Ramos (cell line): ENCODE data around the gene USH2A.

ENCODE experiments used
- in situ Hi-C: fragments of 300-500 bp; cut with MboI; formaldehyde crosslinking; loops from one replicate; pipeline ENCODE4 v1.14.3; 2022; ENCODE audit warnings: low sequenced_read_pairs; ENCODE audit not compliant: unreplicated experiment

The USH2A gene

DNA sequence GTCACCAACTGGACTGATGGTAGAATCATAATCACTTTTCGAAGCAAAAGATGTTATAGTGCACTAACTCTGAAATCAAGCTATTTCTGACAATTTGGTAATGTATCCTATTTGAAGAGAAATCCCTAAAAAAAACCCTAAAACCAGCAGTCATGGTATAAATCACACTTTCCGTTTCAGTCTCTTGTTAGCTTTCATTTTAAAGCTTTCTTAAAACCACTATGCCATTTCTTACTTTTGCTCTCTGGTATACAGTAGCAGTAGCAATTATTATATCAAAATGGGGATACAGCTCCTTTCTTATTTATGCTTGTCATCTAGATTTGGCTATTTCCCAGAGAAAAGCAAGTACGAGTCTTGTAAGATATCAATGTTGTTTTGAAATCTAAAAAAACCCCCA, 532.8 kb downstream of the USH2A start:
- in situ Hi-C loops: no loop called here

DNA sequence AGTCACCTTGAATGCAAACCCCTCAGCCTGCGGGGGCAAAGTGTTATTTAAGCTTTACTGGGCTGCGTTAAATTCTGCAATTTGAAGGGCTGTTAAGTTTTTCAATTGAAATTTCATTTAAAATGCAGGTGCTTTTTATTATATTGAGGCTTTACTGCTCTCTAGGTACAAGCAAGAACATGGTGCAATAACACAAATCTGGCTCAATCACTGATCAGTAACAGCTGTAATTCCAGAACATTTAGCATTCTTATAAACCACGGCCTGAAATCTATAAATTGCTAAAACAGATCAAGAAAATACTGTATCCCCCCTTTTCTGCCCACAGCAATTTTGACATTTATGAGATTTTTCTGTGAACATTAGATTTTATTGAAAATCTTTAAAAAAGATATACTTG, 533.4 kb downstream of the USH2A start:
- in situ Hi-C loops: no loop called here

DNA sequence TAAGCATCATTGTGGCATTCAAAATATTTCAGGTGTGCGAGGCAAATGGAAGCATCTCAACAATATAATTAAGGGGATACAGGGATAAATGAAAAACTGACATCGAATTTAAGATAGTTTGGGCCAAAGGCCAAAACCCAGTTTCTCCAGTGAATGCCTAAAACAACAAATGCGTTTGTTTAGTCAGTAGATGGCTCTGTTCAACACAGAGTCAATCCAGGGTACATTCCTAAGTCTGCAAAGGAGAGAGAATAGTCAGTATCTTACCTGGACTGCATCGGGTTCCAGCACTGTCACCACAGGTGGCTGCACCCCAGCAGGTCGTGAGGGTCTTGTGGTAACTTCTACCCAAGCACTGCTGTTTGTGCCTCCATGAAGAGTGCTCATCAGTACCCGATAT, 535.1 kb downstream of the USH2A start:
- in situ Hi-C loops: no loop called here

DNA sequence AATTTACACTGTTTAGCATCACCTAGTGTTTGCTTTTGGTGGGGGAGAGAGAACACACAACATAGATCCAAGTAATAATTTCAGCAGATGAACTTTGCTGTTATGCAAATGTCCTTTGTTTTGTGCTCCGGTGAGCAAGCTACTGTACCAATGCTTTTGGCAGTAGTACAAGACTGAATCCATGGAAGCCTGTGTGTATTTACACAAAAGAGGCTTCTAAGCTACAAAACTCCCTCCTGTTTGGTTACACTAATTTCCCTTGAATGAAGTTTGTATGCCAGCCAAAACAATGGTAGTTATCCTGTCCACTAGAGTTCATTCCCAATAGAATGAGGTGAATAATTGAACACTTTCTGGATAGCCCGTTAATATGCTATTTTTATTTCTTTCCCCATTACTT, 535.6 kb downstream of the USH2A start:
- in situ Hi-C loops: no loop called here

DNA sequence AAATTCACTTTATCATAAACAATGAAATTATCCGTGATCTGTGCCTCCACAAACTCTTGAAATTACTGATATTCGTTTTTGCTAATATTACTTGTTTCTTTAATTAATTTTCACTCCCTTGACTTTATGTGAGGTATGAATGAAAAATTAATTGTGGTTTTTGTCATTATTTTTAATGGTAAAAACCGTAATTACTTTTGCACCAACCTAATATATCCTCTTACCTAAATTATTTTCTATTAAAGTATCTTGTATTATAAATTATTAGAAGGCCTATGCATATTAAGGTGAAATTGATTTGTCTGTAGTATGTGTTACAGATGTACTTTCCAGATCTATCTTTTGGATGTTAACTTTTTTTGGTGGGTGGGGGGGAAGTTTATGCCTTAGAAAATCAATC, 540.2 kb downstream of the USH2A start:
- in situ Hi-C loops: no loop called here

DNA sequence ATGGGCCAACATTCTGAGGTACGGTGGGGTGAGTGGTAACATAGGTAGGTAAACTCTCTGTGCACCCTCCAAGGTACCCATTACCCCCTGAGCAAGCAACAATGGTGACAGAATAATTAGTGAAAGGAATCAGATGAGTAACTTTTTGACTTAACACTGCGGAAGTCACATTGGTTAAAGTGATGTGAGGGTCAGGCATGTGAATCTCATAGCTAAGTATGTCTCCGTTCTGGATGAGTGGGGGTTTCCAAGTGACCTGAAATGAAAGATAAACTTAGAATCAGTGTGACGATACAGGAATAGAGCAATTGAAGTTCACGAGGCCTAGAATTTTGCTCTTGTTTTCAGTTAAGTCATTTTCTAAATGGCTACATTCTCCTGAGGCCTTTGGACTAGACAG, 544.4 kb downstream of the USH2A start:
- in situ Hi-C loops: no loop called here

DNA sequence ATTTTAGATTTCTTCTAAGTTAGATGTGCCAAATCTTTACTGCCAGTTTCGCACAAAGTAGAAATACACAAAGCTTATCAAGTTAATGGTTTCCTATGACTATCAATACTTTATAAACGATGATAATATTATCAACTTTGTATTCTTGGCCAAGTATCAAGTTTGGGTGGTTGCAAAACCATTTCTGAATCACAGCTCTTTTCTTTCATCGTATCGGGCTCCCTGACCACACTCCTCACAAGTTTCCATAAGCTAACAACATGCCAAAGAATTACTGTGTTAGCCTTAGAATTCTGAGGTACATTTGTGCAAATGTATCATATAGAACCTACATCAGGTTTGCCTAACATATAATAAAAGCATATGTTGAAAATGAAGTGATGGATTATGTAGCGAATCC, 545.1 kb downstream of the USH2A start:
- in situ Hi-C loops: no loop called here

DNA sequence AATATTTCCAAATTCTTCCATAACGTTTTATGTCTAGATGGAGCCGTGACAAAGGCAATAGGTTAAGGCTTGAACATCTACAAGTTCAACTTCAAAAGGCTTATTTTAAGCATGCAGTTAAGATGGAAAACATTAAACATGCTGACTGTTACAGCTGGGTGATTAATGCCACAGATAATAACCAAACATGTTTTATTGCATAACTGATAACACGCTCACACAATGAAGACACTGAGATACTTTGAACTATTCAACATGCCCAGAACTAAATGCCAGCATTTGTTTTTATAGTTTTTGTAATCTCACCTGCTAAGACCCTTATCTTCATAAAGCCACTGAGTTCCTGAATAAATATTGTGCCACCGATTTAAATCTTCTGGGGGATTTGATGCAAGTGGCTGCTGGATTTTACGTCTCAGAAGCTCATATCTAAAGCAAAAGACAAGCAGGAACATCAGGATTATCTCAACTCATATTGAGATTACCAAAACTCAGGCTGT, 545.7 kb downstream of the USH2A start:
- in situ Hi-C loops: no loop called here

DNA sequence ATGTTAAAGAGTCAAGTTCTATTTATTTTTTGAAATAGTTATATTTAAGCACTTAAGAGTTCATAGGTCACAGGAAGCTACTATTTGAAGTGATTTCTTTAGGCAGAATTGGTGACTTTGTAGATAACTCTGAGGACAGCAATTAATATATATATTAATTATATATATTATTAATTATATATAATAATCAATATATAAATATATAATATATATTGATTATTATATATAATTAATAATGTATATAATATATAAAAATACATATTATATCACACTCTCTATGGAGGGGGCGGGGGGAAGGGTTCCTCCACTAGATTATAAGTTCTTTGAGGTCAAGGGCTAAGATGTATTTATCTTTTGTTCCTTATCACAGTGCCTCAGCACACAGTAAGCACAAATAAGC, 547.5 kb downstream of the USH2A start:
- in situ Hi-C loops: no loop called here

DNA sequence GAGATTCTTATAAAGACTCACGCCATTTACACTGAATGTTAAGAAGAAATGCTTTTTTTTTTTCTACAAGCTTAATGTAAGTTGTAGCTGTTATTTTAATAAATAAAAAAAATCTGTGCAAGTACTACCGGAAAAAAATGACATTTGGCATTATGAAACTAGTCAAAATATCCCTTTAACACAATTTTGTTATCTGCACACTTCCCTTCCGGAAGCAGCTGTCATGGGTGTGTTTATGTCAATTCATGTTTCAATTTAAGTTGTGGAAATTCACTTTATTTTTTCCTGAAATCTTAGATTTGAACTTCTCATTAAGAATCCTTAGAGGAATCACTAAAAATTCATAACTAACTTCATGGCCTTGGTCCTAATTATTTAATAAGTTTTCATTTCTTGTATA, 548.0 kb downstream of the USH2A start:
- in situ Hi-C loops: no loop called here

DNA sequence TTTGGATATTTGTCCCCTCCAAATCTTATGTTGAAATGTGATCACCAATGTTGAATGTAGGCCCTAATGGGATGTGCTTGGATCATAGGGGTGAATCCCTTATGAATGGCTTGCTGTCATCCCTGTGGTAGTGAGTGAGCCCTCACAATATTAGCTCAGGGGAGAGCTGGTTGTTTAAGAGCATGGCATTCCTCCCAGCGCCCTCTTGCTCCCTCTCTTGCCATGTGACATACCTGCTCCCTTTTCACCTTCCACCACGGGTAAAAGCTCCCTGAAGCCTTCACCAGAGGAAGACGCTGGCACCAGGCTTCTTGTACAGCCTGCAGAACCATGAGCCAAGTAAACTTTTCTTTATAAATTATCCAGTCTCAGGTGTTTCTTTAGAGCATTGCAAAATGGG, 550.6 kb downstream of the USH2A start:
- in situ Hi-C loops: no loop called here

DNA sequence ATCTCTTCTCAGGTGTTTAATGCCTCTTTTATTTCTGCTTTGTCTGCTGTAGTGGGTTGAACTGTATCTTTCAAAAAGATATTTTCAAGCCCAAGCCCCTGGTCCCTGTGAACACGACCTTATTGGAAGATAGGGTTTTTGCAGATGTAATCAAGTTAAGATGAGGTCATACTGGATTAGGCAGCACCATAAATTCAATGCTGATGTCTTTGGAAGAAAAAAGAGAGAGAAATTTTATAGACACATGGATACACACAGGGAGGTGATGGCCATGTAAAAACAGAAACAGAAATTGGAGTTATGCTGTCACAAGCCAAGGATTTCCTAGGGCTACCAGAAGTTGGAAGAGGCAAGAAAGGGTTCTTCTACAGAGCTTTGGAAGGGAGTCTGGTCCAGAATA, 554.7 kb downstream of the USH2A start:
- in situ Hi-C loops: no loop called here

DNA sequence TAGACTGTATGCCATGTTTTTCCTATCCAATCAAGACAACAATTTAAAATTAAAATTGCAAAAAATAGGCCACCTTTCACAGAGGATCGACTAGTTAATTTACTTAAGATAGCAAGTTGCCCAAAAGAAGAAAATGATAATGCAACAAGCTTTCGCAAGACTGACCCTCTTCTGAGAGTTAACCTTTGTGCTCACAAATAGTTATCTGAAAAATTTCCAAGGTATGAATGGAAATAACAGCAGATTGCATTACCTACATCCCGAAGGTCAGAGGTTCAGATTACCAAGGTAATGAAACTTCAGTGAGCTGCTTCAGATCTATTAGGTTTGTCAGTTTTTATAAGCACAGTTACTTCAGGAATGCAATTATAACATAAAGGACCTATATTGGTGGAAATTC, 558.2 kb downstream of the USH2A start:
- in situ Hi-C loops: no loop called here

DNA sequence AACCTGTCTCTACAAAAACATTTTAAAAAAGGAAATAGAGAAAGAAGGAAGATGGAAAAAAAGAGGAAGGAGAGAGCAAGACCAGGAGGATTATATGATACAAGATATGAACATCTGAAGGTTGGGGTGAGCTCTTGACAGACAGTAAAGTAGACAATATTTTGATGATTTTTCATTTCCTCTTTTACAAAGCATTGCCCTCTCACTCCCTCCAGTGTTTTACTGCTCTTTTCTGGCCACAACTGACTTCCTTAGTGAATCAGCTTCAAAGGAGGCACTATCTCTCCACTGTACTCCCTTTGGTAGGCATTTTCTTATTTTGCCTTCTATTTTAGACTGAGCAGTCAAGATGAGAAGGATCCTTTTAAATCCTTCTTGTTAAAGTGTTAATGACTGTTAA, 559.5 kb downstream of the USH2A start:
- in situ Hi-C loops: no loop called here

DNA sequence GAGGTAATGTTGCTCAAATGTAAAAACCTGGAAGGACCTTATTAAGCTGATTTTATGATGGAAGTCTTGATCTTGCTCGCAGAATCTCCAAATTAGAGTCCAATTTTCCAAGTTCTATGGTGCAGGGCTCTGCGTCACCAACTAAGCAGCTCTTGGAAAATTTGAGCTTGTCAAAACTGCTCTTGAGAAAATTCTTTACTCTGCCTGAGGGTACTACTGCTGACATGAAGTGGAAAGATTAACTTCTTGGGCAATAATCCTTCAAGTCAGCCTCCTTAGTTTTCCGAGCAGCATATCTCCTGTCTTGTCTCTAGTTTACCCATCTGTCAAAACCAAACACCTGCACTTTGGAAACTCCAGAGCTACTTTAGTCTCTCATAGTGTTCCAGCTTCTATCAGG, 562.4 kb downstream of the USH2A start:
- in situ Hi-C loops: no loop called here

DNA sequence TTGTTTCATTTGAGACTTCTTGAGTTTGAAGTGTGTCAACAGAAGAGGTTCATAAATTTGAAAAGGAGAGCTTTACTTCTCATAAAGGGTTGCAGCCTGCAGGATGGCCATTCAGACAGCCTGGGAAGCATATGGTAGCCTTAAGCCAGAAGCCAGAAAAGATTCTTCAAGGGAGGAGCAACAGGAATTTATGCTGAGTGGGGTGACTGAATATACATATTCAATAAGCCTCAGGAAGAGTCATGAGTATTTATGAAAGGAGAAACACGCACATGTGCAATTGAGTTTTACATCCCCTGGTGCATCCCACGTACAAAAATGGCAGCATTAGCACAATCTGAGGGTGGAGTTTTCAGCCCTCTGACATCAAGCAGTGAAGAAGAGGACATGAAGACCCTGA, 565.9 kb downstream of the USH2A start:
- in situ Hi-C loops: no loop called here

DNA sequence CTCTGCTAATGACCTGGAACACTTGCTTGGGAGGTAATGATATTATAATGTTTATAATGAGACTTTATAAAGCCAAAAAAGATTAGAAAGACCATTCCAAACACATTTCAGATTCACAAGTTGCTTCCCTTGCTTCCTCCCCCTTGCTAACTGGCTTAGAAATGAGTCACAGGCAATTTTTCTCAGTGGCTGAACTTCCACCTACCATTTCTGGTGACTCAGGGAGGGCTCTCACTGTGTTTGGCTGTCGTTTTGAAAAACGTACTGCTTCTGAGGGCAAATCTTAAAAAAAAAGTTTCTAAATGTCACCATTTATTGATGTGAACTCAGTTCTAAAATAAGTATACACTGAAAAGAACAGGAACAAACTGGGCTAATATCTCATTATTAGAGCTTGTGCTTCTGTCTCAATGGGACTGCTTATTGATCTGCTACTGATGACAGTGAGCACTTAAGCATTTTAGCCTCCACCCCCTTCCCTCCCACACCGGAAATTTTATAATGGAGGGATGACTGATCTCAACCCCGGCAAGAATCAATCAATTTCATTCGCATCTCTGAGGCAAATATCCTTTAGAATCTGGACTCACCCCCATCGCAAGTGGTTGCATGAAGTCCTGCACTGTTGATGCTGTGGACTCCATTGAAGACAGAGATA, 577.9 kb downstream of the USH2A start:
- in situ Hi-C loops: no loop called here

DNA sequence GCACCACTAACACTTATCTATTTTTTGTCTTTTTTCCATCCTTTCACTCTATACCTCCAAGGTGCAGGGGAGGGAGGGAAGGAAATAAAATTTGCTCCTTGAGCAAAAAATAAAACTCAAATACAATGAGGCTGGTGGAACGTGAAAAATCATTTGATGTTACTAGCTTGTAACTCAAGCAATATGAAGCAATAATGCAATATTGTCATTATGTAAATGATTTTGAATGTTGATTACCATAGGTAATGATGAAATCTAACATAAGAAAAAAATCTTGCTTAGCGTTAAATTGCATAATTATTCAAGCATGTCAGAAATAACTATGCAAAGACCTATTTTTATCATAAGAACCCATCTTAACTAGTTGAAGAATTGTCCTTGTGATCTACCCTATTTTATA, 578.5 kb downstream of the USH2A start:
- in situ Hi-C loops: no loop called here

DNA sequence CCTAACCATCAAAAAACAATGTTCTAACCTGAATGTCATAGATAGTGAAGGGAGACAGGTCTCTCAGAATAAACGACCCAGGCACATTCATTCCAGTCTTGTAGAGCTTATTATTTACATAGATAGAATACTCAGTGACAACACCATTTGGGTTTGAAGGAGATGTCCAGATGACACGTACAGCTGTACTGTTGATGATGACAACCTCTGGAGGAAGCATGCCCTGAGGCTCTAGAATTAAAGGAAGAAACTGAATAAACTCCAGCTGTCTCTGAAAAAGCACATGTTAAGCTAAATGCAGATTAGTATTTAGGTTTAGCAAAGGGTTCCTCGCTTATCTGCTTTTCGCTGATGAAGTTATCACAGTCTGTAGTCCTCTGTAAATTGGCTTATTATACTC, 579.0 kb downstream of the USH2A start:
- in situ Hi-C loops: no loop called here

DNA sequence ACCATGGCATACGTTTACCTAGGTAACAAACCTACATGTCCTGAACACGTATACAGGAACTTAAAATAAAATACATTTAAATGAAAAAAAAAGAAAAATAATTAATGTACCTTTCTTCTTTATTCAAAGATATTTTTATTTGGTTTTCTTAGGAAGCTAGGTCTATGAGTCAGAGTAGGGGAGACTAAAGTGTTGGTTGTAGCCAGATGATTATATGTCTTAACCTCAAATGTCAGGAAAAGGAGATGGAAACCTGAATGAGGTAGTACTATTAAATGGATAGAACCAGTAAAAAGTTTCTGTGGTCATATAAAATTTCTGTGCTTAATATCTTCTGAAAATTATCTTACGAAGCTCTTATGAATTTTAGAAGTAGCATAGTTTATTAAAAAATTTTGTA, 580.3 kb downstream of the USH2A start:
- in situ Hi-C loops: no loop called here

DNA sequence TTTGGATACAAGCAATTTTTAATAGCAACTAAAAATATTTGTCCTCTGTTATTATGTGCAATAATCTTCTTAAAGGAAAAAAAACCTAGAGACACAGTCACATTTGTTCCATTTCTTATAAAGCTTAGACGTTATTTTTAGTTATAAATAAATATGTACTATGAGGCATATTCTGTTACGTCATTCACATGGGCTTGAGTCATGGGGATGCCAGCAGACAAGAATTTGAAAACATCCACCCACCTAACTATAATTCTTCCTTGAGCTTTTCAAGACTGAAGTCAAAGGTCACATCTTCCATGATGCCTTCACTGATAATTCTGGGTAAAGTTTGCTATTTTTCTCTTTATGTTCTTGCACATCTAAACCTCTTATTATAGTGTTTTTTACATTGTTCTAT, 587.3 kb downstream of the USH2A start:
- in situ Hi-C loops: no loop called here

DNA sequence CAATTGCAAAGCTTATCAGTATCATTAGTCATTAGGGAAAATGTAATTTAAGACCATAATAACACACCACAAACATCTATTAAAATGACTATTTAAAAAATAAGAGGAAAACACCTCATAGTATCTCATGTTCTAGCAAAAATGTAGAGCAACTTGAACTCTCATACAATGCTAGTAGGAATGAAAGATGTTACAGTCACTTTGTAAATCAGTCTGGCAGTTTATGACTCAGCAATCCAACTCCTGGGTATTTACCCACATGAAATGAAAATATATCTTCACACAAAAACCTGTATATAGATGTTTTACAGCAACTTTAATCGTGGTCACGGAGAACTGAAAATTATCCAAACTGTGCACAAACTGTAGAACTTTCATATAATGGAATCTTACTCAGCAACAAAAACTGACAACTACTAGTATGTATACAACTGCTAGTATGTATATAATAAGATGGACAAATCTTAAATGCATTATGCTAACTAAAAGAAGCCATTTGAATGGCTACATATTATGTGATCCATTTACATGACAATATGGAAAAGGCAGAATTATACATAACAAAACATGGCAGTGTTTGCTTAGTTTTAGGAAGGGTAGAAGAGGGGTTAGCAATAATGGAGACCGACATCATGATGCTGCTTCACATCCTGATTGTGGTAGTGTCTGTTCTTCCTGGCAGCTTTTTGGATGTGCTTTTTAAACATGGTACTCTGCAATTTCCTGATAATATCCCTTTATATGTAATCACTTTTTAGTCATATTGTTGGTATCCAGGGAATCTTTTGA, 589.1 kb downstream of the USH2A start:
- in situ Hi-C loops: no loop called here
